Esophagus muscularis mucosa (tissue), 4 donors: ENCODE data around the gene FAM240A. TPM values are rescaled to one million over a fixed set of nuclear protein-coding genes. Genes with fewer than 3 reads are reported as not detected.

ENCODE experiments used
- DNase-seq: peaks from one replicate; pipeline ENCODE4 v3.0.0-alpha.2; 2017; ENCODE audit errors: extremely low spot score
- H3K27ac ChIP-seq, 4 donors: fragments of 200-600 bp; sonication (generic); replicated peaks in 1 of 4; 1 replicate in 3 of 4; 2 replicates in 1 of 4; pipeline ENCODE4 v1.5.1; 2016 to 2019; ENCODE audit warnings: mild to moderate bottlenecking in 1 of 4
- H3K27me3 ChIP-seq, 4 donors: fragments of 200-600 bp; sonication (generic); one replicate each; pipeline versions ENCODE4 v1.5.1 to v1.6.0; 2016 to 2019
- H3K36me3 ChIP-seq, 4 donors: fragments of 200-600 bp; sonication (generic); one replicate each; pipeline ENCODE4 v1.5.1; 2016 to 2019
- H3K4me1 ChIP-seq, 4 donors: fragments of 200-600 bp; sonication (generic); one replicate each; pipeline ENCODE4 v1.5.1; 2016 to 2019
- H3K4me3 ChIP-seq, 4 donors: fragments of 200-600 bp; sonication (generic); 1 replicate in 2 of 4; 2 replicates in 2 of 4; pipeline ENCODE4 v1.5.1; 2016 to 2019; ENCODE audit warnings: mild to moderate bottlenecking in 4 of 4, moderate library complexity in 1 of 4
- H3K9me3 ChIP-seq, 4 donors: fragments of 200-600 bp; sonication (generic); 1 replicate in 3 of 4; 2 replicates in 1 of 4; pipeline ENCODE4 v1.5.1; 2016 to 2019
- EP300 ChIP-seq: sonication (generic); formaldehyde crosslinking; IDR thresholded peaks from one replicate; pipeline ENCODE4 v1.6.1; 2017; ENCODE audit warnings: antibody characterized with exemption
- POLR2A ChIP-seq: fragments of 450-650 bp; IDR thresholded peaks from one replicate; pipeline ENCODE4 v1.6.1; 2017; ENCODE audit warnings: antibody characterized with exemption, moderate library complexity, mild to moderate bottlenecking, low read depth
- POLR2AphosphoS5 ChIP-seq, 2 donors: sonication (generic); formaldehyde crosslinking; IDR thresholded peaks; one replicate each; pipeline ENCODE4 v1.6.1; 2017; ENCODE audit warnings: antibody characterized with exemption in 2 of 2
- WGBS: methylation state at CpG from one replicate; pipeline ENCODE4 v1.1.5; 2018; 5-methylcytosine and 5-hydroxymethylcytosine counted together
- intact Hi-C: fragments of 100-400 bp; cut with DNase I; formaldehyde crosslinking; loops from one replicate; pipeline ENCODE4 v1.15.1; 2023
- total RNA-seq, 4 donors: library from RNA; depleted of rRNA; stranded (reverse); fragments of >200 nt; gene quantifications; one replicate each; pipeline versions ENCODE4 v1.1.0 to v1.2.1, GENCODE V29; 2016
- TF ChIP-seq, protein P1 (sequence below), 3 experiments: fragments of 200-600 bp in 2 of 3; fragments of 450-650 bp in 1 of 3; sonication (generic) in 2 of 3; IDR thresholded peaks; one replicate each; pipeline ENCODE4 v1.5.1; 2017 to 2019; ENCODE audit warnings: antibody characterized with exemption in 3 of 3, mild to moderate bottlenecking in 2 of 3, moderate library complexity in 1 of 3

FAM240A gene
- total RNA-seq, 4 donors from 2014 or later = not detected

DNA sequence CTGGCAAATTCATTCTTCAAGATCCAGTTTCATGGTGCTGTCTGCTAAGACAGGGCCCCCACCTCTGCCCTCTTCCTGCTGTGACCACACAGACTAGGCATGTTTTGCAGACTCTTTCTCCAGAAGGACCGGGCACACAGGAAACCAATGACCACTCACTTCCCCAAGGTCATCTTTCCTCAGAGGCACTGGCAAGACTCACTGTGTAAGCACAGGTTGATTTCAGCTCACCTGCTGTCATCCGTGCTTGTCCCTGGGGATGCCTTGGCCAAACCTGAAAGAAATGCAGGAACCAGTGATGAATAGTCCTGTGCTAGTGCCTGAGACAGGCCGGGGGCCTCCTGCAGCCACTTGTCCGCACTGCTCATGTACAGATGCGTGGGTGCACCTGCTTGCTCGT is 47.7 kb downstream of the FAM240A start:
- H3K9me3 ChIP-seq = no peaks in the 10 kb centered on the region
- peak; percentile 70 for DNase-seq
- no peaks in the 10 kb centered on the region for H3K27me3 ChIP-seq
- peaks cover 14 to 25% (median 20%) of the 10 kb centered on the region in 4 donors for H3K4me1 ChIP-seq
- no peaks in the 10 kb centered on the region for H3K36me3 ChIP-seq
- H3K27ac ChIP-seq = no peak overlapping the region
- TF ChIP-seq, protein P1, sequence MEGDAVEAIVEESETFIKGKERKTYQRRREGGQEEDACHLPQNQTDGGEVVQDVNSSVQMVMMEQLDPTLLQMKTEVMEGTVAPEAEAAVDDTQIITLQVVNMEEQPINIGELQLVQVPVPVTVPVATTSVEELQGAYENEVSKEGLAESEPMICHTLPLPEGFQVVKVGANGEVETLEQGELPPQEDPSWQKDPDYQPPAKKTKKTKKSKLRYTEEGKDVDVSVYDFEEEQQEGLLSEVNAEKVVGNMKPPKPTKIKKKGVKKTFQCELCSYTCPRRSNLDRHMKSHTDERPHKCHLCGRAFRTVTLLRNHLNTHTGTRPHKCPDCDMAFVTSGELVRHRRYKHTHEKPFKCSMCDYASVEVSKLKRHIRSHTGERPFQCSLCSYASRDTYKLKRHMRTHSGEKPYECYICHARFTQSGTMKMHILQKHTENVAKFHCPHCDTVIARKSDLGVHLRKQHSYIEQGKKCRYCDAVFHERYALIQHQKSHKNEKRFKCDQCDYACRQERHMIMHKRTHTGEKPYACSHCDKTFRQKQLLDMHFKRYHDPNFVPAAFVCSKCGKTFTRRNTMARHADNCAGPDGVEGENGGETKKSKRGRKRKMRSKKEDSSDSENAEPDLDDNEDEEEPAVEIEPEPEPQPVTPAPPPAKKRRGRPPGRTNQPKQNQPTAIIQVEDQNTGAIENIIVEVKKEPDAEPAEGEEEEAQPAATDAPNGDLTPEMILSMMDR (IDR thresholded peaks at IDR 0.05) = no peak
- TF ChIP-seq POLR2AphosphoS5 (IDR thresholded peaks at IDR 0.05) (no peak), EP300 (no peak), POLR2A (no peak)
- no peak overlapping the region for H3K4me3 ChIP-seq
- intact Hi-C loops = no loop called here
- WGBS = 92% methylated on average over 5 of the region's 6 CpGs

DNA sequence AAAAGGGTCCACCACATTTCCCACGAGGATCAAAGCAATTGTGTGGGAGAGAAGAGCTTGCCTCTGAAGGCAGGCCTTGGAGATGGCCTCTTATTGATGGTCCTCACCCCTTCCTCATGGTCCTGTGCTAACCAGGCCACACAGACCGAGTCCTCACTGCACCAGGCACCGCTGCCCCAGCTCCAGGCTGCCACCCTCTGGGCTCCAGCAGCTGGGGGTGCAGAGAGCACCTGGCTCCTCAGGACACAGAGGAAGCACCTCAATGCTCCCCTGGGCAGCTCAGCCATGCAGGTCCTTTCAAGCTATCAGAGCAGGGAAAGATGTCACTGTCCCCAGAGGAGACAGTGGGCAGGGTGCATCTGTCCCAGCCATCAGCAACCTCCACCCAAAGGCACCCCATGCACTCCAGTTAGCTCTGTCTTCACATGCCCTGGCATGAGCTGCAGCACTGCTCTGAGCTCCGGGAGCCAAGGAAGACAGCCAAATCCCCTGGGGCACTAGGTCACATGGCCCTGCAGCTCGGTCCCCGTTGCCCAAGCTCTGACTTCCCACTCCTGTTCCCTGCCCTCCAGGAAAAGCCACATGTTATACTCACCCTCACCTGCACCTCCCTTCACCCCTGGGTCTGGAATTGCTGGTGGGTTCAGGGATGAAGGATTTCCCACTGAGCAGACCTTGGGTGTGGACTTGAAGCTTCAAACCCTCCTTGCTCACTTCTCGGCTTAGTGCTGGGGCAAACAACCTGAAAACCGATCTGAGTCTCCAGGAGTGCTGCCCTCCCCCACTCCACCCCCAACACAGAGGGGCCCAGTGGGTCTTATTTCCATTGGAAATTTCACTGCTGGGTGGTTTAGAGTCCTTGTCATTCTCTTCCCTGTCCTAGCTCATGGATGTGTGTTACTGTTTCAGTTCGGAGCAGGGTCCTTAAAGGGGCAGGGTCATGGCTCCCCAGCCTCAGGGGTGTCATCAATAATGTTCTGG is 48.5 kb downstream of the FAM240A start:
- no peaks in the 10 kb centered on the region for H3K9me3 ChIP-seq
- DNase-seq = peak; percentile 89
- WGBS = 57% methylated on average over 6 of the region's 9 CpGs
- peaks cover 14 to 33% (median 20%) of the 10 kb centered on the region in 4 donors for H3K4me1 ChIP-seq
- intact Hi-C loops = no loop called here
- H3K27ac ChIP-seq = no peak overlapping the region
- TF ChIP-seq POLR2A (no peak), POLR2AphosphoS5 (IDR thresholded peaks at IDR 0.05) (no peak), EP300 (no peak)
- TF ChIP-seq, protein P1 (IDR thresholded peaks at IDR 0.05) = no peak
- H3K4me3 ChIP-seq = no peak overlapping the region
- no peaks in the 10 kb centered on the region for H3K36me3 ChIP-seq
- no peaks in the 10 kb centered on the region for H3K27me3 ChIP-seq

DNA sequence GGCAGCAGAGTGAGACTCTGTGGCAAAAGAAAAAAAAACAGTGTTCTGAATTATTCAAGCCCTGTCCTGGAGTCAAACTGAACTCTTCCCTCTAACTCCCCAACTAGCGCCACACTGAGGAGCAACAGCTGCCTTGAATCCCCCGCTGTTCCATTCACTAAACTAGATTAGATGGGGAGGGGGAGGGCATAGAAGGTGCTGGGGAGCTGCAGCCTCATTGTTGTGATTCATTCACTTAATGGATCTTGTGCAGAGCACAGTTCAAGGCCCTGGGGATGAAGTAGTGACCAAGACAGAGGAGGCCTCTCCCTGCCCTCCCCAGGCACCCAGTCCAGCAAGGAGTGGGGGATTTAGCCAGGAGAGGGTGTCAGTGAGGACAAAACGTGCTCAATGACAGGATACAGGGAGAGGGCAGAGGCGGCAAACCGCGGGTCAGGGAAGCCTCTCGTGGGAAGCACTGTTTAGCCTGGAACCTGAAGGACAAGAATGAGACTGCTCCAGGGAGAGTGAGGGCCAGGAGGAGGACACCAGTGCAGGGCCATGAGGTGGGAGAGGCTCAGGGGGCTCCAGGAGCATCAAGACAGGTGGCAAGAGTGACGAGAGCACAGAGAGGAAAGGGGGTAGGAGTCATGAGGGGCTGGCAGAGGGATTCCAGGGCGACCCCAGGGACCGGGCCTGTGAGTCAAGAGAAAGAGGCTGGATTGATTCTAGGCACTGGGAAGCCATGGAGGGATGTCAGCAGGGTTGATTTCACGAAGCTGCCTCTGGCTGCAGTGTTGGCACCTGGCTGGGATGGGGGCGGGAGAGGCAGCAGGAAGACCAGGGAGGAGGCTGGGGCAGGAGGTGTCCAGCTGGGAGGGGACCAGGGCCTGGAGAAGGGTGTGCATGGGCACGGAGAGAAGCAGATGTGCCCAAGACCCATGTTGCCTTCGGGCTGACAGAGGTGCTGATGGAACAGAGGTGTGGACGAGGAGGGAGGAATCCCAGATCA is 49.7 kb downstream of the FAM240A start:
- TF ChIP-seq, protein P1 (IDR thresholded peaks at IDR 0.05) = no peak
- no peak for TF ChIP-seq POLR2A
- TF ChIP-seq POLR2AphosphoS5 (IDR thresholded peaks at IDR 0.05) = no peak
- H3K4me3 ChIP-seq = no peak overlapping the region
- no peaks in the 10 kb centered on the region for H3K9me3 ChIP-seq
- intact Hi-C loops = no loop called here
- H3K27me3 ChIP-seq = no peaks in the 10 kb centered on the region
- H3K36me3 ChIP-seq = no peaks in the 10 kb centered on the region
- no peak for DNase-seq
- 92% methylated on average over 15 of the region's 15 CpGs for WGBS
- H3K27ac ChIP-seq = no peak overlapping the region
- peaks cover 19 to 44% (median 25%) of the 10 kb centered on the region in 4 donors for H3K4me1 ChIP-seq

DNA sequence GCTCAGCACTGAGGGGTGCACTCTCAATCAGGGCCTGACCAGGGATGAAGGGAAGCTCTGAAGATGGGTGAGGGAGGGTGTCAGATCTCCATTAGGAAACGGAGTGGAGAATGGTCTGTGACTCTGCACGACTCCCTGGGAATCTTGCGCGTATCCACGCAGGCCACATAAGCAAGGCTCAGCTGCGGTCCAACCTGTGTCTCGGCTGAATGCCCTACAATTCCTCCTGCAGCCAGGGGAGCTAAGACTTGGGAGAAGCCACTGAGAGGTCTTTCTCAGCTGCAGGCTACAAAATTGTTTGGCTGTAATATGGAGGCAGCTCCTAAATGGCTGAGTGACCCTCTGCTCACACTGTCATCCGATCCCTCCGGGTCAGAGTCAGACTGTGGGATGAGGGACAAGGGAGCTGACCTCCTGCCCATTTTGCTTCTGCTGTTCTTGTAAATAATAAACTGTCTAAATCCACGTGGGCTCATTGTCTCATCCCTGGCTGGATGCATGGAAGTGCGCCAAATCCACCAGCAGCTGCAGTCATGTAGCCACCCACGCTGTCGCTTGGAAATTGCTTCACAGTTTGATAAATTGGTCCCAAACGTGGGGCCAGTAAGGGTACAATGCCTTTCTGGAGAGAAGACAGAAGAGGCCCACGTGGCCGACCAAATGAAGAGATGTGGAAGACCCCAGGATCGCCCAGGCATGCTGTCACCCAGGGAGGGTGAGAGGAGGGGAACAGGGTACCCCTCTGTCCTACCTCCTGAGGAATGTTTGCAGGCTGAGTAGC is 50.6 kb downstream of the FAM240A start:
- Histone ChIP-seq H3K4me1 (peaks cover 19 to 45% (median 25%) of the 10 kb centered on the region in 4 donors), H3K36me3 (no peaks in the 10 kb centered on the region), H3K4me3 (no peak overlapping the region), H3K9me3 (no peaks in the 10 kb centered on the region), H3K27me3 (no peaks in the 10 kb centered on the region), H3K27ac (no peak overlapping the region)
- intact Hi-C loops = no loop called here
- no peak for TF ChIP-seq EP300
- no peak for TF ChIP-seq POLR2AphosphoS5 (IDR thresholded peaks at IDR 0.05)
- no peak for TF ChIP-seq POLR2A
- TF ChIP-seq, protein P1 (IDR thresholded peaks at IDR 0.05) = no peak
- WGBS = 45% methylated on average over 15 of the region's 17 CpGs
- no peak for DNase-seq
